OCI-LY1 (cell line): ENCODE results near the gene ZNF503.

Experiments used
- CTCF ChIP-seq: fragments of 200-600 bp; sonication (generic), shearing (Covaris generic); IDR thresholded peaks from 2 replicates; pipeline ENCODE4 v1.5.1; 2017; ENCODE audit warnings: mild to moderate bottlenecking, antibody characterized with exemption, low read length, moderate library complexity, mixed read lengths
- EZH2 ChIP-seq: fragments of 200-600 bp; sonication (generic), shearing (Covaris generic); IDR thresholded peaks from 2 replicates; pipeline ENCODE4 v1.8.0; 2017; ENCODE audit warnings: borderline replicate concordance, mixed run types, mild to moderate bottlenecking, antibody characterized with exemption, low read length, moderate library complexity, mixed read lengths

DNA sequence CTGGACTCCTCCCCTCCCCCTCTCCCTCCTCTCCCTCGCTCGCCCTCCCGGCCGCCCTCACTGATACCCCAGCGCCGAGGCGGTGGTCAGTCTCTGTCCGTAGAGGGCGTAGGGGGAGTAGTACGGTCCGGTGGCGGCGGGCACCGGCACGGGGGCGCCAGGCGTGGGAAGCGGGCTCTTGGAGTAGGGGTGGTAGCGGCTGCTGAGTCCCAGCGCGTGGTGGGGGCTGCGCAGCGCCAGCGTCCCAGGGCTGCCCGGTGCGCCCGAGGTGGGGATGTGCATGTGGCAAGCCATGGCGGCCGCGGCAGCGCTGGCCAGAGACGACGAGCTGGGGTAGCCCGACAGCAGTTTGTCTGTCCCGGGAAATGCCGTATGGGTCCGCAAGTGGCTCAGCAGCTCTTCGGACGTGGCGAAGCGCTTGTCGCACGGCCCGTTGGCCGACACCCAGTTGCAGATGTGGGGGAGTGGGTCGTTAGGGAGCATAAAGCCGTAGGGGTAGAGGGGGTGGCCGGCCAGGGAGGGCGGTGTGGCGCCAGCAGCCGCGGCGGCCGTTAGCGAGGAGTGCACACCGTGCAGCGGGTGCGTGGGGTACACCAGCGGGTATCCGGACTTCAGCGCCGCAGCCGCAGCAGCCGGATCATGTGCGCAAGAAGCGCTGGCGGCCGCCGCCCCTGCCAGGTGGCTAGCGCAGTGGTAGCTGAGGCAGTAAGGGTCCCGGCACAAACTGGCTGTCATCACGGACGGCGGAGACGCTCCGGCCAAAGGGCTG lies 2.7 kb downstream of the ZNF503 start:
- TF ChIP-seq EZH2 (no peak), CTCF (no peak)
